Vagina (tissue), 2 donors: Measurements from ENCODE around the gene LY6G5B.

Experiments used
- CTCF ChIP-seq, 3 experiments: fragments of 450-650 bp in 2 of 3; fragments of 200-600 bp in 1 of 3; sonication (generic) in 1 of 3; IDR thresholded peaks; one replicate each; pipeline ENCODE4 v1.5.1; 2017 to 2019; ENCODE audit warnings: antibody characterized with exemption in 3 of 3, mild to moderate bottlenecking in 2 of 3, moderate library complexity in 2 of 3
- POLR2A ChIP-seq, 2 donors: fragments of 450-650 bp; IDR thresholded peaks; one replicate each; pipeline ENCODE4 v1.6.1; 2017; ENCODE audit warnings: antibody characterized with exemption in 2 of 2, mild to moderate bottlenecking in 2 of 2, moderate library complexity in 2 of 2

DNA sequence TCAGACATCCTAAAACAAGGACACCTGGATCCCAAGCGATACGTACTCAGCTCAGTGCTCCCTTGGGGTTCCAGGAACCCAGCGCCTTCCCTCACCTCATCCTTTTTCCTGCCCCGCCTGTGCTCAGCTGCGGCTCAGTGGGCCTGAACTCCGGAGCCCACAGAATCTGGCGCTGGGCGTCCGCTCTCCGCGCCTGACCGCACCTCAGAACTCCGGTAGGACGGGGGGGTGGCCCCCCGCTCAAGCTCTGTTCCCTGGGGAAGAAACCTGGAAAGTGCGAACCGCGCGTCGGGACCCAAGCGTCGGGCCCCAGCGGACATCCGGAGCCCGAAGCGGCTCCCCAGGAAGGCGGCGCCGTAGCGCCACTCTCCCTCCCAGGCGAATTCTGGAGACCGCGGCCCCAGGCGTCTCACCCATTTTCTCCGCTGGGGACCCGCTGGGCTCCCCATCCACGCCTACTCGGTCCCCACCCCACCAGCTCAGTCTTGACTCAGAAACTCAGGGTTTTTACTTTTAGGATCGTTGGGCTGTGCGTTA is 11.4 kb downstream of the LY6G5B start:
- TF ChIP-seq CTCF (IDR thresholded peaks at IDR 0.05) (peak in 1 of 3 experiments; percentile 12), POLR2A (IDR thresholded peaks at IDR 0.05) (no peak)
